ENCODE results near the gene GHRHR.

The GHRHR gene

DNA sequence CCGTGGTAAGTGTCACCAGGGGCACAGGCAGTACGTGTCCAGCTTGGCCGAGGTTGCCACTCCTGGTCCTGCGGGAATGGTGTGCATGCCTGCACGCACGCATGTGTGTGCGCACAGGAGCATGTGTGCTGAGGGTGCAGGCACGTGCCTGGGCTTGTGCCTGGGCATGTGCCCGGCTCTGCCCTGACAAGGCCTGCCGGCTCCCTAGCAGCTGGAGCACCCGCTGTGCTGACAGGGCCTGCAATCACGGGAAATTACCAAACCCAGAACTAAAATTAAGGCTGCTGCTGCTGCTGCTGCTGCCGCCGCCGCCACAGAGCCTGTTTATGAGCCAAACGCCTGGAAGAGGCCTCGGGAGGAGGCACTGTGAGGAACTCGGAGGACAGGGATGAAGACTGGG lies 28.7 kb downstream of the GHRHR start:
- TF ChIP-seq, protein P1, sequence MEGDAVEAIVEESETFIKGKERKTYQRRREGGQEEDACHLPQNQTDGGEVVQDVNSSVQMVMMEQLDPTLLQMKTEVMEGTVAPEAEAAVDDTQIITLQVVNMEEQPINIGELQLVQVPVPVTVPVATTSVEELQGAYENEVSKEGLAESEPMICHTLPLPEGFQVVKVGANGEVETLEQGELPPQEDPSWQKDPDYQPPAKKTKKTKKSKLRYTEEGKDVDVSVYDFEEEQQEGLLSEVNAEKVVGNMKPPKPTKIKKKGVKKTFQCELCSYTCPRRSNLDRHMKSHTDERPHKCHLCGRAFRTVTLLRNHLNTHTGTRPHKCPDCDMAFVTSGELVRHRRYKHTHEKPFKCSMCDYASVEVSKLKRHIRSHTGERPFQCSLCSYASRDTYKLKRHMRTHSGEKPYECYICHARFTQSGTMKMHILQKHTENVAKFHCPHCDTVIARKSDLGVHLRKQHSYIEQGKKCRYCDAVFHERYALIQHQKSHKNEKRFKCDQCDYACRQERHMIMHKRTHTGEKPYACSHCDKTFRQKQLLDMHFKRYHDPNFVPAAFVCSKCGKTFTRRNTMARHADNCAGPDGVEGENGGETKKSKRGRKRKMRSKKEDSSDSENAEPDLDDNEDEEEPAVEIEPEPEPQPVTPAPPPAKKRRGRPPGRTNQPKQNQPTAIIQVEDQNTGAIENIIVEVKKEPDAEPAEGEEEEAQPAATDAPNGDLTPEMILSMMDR (conservative IDR thresholded peaks at IDR 0.05) = no peak
- no peak overlapping the region for H3K27ac ChIP-seq

- TF ChIP-seq, protein P1 (conservative IDR thresholded peaks at IDR 0.05) = no peak
- H3K27ac ChIP-seq = no peak overlapping the region
Measured at GRCh38 chr7:30994206-30995100, 30.7 kb downstream of the GHRHR start.

DNA sequence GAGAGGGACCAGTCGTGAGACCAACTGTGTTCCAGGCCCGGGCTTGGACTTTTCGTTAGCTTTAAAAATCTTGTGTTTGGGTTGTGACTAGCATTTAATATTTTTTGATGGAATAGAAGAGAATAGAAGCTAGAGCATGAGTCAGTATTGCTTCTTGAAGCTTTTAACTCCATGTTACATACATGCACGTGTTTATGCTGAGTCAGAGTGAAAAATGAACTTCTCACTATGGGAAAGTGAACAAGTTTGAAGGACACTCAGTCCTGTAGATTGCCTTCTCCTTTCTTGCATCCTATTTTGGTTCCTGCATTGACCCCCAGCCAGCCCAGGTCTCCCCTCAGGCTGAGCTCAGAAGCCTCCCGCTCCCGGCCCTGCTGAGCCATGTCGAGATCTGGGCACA lies 31.8 kb downstream of the GHRHR start:
- TF ChIP-seq, protein P1 (conservative IDR thresholded peaks at IDR 0.05) = no peak
- no peak overlapping the region for H3K27ac ChIP-seq

GRCh38 chr7:30996256-30996655 lies 32.5 kb downstream of the GHRHR start:
- TF ChIP-seq, protein P1 (conservative IDR thresholded peaks at IDR 0.05) = no peak
- H3K27ac ChIP-seq = no peak overlapping the region

- no peak overlapping the region for H3K27ac ChIP-seq
- TF ChIP-seq, protein P1 (conservative IDR thresholded peaks at IDR 0.05) = no peak
Measured at GRCh38 chr7:30996883-30997282, 33.1 kb downstream of the GHRHR start.

GRCh38 chr7:30997316-30997715 lies 33.6 kb downstream of the GHRHR start:
- no peak overlapping the region for H3K27ac ChIP-seq
- TF ChIP-seq, protein P1 (conservative IDR thresholded peaks at IDR 0.05) = no peak

GRCh38 chr7:30998180-30998579 lies 34.4 kb downstream of the GHRHR start:
- TF ChIP-seq, protein P1 (conservative IDR thresholded peaks at IDR 0.05) = no peak
- no peak overlapping the region for H3K27ac ChIP-seq
